Measurements from ENCODE around the gene ARFIP1.

- TF ChIP-seq POLR2AphosphoS5 (IDR thresholded peaks at IDR 0.05): no peak
- no peak for TF ChIP-seq CTCF (IDR thresholded peaks at IDR 0.05)
- TF ChIP-seq POLR2A (IDR thresholded peaks at IDR 0.05): no peak
Measured at GRCh38 chr4:152851226-152851625, 71.5 kb downstream of the ARFIP1 start.
